ENCODE data around the gene RPS3. TPM values are rescaled to one million over a fixed set of nuclear protein-coding genes. Genes with fewer than 3 reads are reported as not detected.

The RPS3 gene
- total and polyA plus RNA-seq, 2 of the 13 experiments (the other 11 are each of a cell fraction or from before 2014, with no cell fraction given), result 2,143 to 3,616 TPM

DNA sequence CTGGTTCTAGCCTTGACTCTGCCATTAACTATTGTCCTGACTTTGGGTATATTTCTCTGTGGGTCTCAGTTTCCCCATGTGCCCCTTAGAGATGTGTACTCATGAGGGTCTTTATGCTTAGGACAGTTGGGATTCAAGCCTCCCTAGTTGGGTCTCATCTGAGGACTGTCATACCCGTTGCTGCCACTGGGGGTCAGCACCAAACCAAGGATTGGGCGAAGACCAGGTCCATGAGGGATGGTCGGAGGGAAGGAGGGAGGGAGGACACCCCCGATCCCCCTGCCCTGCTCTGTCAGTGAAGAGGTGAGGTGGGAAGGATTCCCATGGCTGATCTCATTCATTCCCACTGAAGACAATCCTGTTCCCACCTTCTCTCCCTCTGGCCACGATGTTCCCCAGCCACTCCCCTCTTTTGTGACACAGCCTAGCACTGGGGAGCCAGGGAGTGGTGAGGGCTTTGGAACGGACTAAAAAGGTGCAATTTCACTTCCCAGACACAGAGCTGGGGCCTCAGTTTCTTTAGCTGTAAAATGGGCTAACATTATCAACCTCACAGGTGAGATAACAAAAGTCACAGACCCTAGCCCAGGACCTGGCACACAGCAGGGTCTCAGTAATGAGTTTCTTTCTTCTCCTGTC is 46.1 kb downstream of the RPS3 start (continued):
- TF ChIP-seq THAP9 (CRISPR knock-in tag; IDR thresholded peaks at IDR 0.05; ENCODE audit: borderline replicate concordance), result 0 out of 2 replicates have a peak, but pooled peaks have one; percentile 14
- 0 out of 2 replicates have a peak, but pooled peaks have one; percentile 52 for TF ChIP-seq ZNF350 (CRISPR knock-in tag; IDR thresholded peaks at IDR 0.05; ENCODE audit: borderline replicate concordance, low read depth)
- no peak for TF ChIP-seq SP140L (CRISPR knock-in tag; IDR thresholded peaks at IDR 0.05; ENCODE audit: borderline replicate concordance)
- TF ChIP-seq SMAD1 (CRISPR knock-in tag; IDR thresholded peaks at IDR 0.05; ENCODE audit: borderline replicate concordance, low read depth), result peak; percentile 75; the same call in 1 of the 2 replicates
- no peak for TF ChIP-seq ZNF263 (CRISPR knock-in tag; IDR thresholded peaks at IDR 0.05)
- TF ChIP-seq CCAR2 (optimal IDR thresholded peaks at IDR 0.05; ENCODE audit: low read depth, low read length), result no peak
- no peak for TF ChIP-seq ZNF562 (CRISPR knock-in tag; IDR thresholded peaks at IDR 0.05; ENCODE audit: borderline replicate concordance)
- no peak for TF ChIP-seq TCF7L2 (IDR thresholded peaks at IDR 0.05; ENCODE audit: low read depth, low read length)
- peak; percentile 51; the same call in 1 of the 2 replicates for TF ChIP-seq MYNN (CRISPR knock-in tag; IDR thresholded peaks at IDR 0.05; ENCODE audit: low read depth)
- 0 out of 2 replicates have a peak, but pooled peaks have one; percentile 7 for TF ChIP-seq PPARG (CRISPR knock-in tag; conservative IDR thresholded peaks at IDR 0.05)
- TF ChIP-seq STAG1 (CRISPR knock-in tag; IDR thresholded peaks at IDR 0.05), result peak; percentile 96
- TF ChIP-seq FOXA3 (CRISPR knock-in tag; IDR thresholded peaks at IDR 0.05), result no peak
- TF ChIP-seq, protein P1, sequence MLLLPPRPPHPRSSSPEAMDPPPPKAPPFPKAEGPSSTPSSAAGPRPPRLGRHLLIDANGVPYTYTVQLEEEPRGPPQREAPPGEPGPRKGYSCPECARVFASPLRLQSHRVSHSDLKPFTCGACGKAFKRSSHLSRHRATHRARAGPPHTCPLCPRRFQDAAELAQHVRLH (CRISPR knock-in tag; IDR thresholded peaks at IDR 0.05; ENCODE audit: borderline replicate concordance, low read depth), result peak; percentile 41; the same call in 1 of the 2 replicates
- TF ChIP-seq PHB2 (IDR thresholded peaks at IDR 0.05; ENCODE audit: partially characterized antibody), result no peak
- TF ChIP-seq DR1 (CRISPR knock-in tag; IDR thresholded peaks at IDR 0.05), result no peak
- TF ChIP-seq, protein P2, sequence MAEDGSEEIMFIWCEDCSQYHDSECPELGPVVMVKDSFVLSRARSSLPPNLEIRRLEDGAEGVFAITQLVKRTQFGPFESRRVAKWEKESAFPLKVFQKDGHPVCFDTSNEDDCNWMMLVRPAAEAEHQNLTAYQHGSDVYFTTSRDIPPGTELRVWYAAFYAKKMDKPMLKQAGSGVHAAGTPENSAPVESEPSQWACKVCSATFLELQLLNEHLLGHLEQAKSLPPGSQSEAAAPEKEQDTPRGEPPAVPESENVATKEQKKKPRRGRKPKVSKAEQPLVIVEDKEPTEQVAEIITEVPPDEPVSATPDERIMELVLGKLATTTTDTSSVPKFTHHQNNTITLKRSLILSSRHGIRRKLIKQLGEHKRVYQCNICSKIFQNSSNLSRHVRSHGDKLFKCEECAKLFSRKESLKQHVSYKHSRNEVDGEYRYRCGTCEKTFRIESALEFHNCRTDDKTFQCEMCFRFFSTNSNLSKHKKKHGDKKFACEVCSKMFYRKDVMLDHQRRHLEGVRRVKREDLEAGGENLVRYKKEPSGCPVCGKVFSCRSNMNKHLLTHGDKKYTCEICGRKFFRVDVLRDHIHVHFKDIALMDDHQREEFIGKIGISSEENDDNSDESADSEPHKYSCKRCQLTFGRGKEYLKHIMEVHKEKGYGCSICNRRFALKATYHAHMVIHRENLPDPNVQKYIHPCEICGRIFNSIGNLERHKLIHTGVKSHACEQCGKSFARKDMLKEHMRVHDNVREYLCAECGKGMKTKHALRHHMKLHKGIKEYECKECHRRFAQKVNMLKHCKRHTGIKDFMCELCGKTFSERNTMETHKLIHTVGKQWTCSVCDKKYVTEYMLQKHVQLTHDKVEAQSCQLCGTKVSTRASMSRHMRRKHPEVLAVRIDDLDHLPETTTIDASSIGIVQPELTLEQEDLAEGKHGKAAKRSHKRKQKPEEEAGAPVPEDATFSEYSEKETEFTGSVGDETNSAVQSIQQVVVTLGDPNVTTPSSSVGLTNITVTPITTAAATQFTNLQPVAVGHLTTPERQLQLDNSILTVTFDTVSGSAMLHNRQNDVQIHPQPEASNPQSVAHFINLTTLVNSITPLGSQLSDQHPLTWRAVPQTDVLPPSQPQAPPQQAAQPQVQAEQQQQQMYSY (CRISPR knock-in tag; IDR thresholded peaks at IDR 0.05), result no peak
- TF ChIP-seq, protein P3, sequence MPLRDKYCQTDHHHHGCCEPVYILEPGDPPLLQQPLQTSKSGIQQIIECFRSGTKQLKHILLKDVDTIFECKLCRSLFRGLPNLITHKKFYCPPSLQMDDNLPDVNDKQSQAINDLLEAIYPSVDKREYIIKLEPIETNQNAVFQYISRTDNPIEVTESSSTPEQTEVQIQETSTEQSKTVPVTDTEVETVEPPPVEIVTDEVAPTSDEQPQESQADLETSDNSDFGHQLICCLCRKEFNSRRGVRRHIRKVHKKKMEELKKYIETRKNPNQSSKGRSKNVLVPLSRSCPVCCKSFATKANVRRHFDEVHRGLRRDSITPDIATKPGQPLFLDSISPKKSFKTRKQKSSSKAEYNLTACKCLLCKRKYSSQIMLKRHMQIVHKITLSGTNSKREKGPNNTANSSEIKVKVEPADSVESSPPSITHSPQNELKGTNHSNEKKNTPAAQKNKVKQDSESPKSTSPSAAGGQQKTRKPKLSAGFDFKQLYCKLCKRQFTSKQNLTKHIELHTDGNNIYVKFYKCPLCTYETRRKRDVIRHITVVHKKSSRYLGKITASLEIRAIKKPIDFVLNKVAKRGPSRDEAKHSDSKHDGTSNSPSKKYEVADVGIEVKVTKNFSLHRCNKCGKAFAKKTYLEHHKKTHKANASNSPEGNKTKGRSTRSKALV (CRISPR knock-in tag; IDR thresholded peaks at IDR 0.05), result no peak

All from HepG2 (cell line).